GM21529 (cell line): ENCODE data around the gene LIME1.

Experiments used
- ATAC-seq: cut with Tn5 transposase; IDR thresholded peaks from one replicate; pipeline ENCODE4 v1.9.1; 2021; ENCODE audit not compliant: unreplicated experiment

Gene LIME1

GRCh38 chr20:63737945-63738686, 1.7 kb downstream of the LIME1 start:
- ATAC-seq = no peak

GRCh38 chr20:63738687-63739129, 2.2 kb downstream of the LIME1 start:
- ATAC-seq = no peak

- peak; percentile 48 for ATAC-seq
These were observed 2.9 kb downstream of the LIME1 start, which contains the start of gene SLC2A4RG for GRCh38 chr20:63739130-63740069. Gene SLC2A4RG, plus strand, starts transcription at chr20:63739776. Its CDS starts 137 bp downstream, at chr20:63739913.

GRCh38 chr20:63740070-63740626, 3.7 kb downstream of the LIME1 start:
- no peak for ATAC-seq

GRCh38 chr20:63740627-63741353, 4.3 kb downstream of the LIME1 start:
- no peak for ATAC-seq

GRCh38 chr20:63741354-63741675, 4.9 kb downstream of the LIME1 start:
- no peak for ATAC-seq

- ATAC-seq = no peak
These were observed 5.4 kb downstream of the LIME1 start for GRCh38 chr20:63741676-63742380.

- no peak for ATAC-seq
These were observed 6.0 kb downstream of the LIME1 start for GRCh38 chr20:63742381-63743024.

GRCh38 chr20:63743210-63743970, 6.9 kb downstream of the LIME1 start:
- no peak for ATAC-seq

GRCh38 chr20:63744158-63744557, 7.7 kb downstream of the LIME1 start:
- no peak for ATAC-seq

GRCh38 chr20:63744574-63745423, 8.3 kb downstream of the LIME1 start:
- ATAC-seq = no peak

- ATAC-seq = no peak
These were observed 9.0 kb downstream of the LIME1 start for GRCh38 chr20:63745424-63745805.

GRCh38 chr20:63745961-63746731, 9.7 kb downstream of the LIME1 start:
- ATAC-seq = no peak

GRCh38 chr20:63746751-63747315, 10.4 kb downstream of the LIME1 start:
- no peak for ATAC-seq

GRCh38 chr20:63747622-63748069, 11.2 kb downstream of the LIME1 start:
- no peak for ATAC-seq

- ATAC-seq = no peak
These were observed 11.8 kb downstream of the LIME1 start for GRCh38 chr20:63748070-63748933.
